CD4-positive, CD25-positive, alpha-beta regulatory T cell (primary cell): Measurements from ENCODE around the gene EPB41L4A. TPM values are rescaled to one million over a fixed set of nuclear protein-coding genes. Genes with fewer than 3 reads are reported as not detected.

Experiments
- ATAC-seq, 2 donors: fragments of 150-1000 bp; cut with Tn5 transposase; one replicate each; pipeline ENCODE4 v1.10.0; 2021; ENCODE audit warnings: low read depth in 2 of 2, moderate number of reproducible peaks in 2 of 2, moderate library complexity in 1 of 2
- DNase-seq, 3 donors: peaks; one replicate each; pipeline versions ENCODE4 v3.0.0 to v3.0.0-alpha.2; 2012 to 2022; ENCODE audit warnings: mixed read lengths in 1 of 3
- H3K27ac ChIP-seq: one replicate; pipeline ENCODE4 v1.7.0; 2013; ENCODE audit warnings: mild to moderate bottlenecking, low read length; ENCODE audit not compliant: insufficient read depth, poor library complexity, severe bottlenecking
- H3K27me3 ChIP-seq: one replicate; pipeline ENCODE4 v1.7.0; 2013; ENCODE audit warnings: low read length; ENCODE audit not compliant: control insufficient read depth, insufficient read depth
- H3K36me3 ChIP-seq: one replicate; pipeline ENCODE4 v1.7.0; 2013; ENCODE audit warnings: mild to moderate bottlenecking, low read length, moderate library complexity; ENCODE audit not compliant: control insufficient read depth, insufficient read depth
- H3K4me1 ChIP-seq: 2 replicates; pipeline ENCODE4 v1.7.0; 2013; ENCODE audit warnings: mild to moderate bottlenecking, low read length; ENCODE audit not compliant: insufficient read depth, control insufficient read depth, poor library complexity, severe bottlenecking
- H3K4me3 ChIP-seq: one replicate; pipeline ENCODE4 v1.7.0; 2013; ENCODE audit warnings: low read depth, mild to moderate bottlenecking, low read length, moderate library complexity
- H3K9me3 ChIP-seq, 2 experiments: 1 replicate in 1 of 2; 2 replicates in 1 of 2; pipeline ENCODE4 v1.7.0; 2013; ENCODE audit warnings: low read length in 2 of 2, mild to moderate bottlenecking in 1 of 2, moderate library complexity in 1 of 2; ENCODE audit not compliant: control insufficient read depth in 2 of 2
- H3K27ac Mint-ChIP-seq, 3 donors: one replicate each; pipeline ENCODE4 v1.8.0; 2020 to 2022; ENCODE audit warnings: mild to moderate bottlenecking in 3 of 3, mixed read lengths in 3 of 3, moderate library complexity in 2 of 3
- H3K27me3 Mint-ChIP-seq: one replicate; pipeline ENCODE4 v1.8.0; 2022; ENCODE audit warnings: mild to moderate bottlenecking, mixed read lengths
- H3K36me3 Mint-ChIP-seq: one replicate; pipeline ENCODE4 v1.8.0; 2020; ENCODE audit warnings: mixed read lengths
- H3K4me1 Mint-ChIP-seq, 4 donors: one replicate each; pipeline ENCODE4 v1.8.0; 2020 to 2022; ENCODE audit warnings: mixed read lengths in 4 of 4, mild to moderate bottlenecking in 1 of 4
- H3K4me3 Mint-ChIP-seq, 4 donors: one replicate each; pipeline ENCODE4 v1.8.0; 2020 to 2022; ENCODE audit warnings: mild to moderate bottlenecking in 4 of 4, mixed read lengths in 4 of 4, moderate library complexity in 3 of 4
- H3K9me3 Mint-ChIP-seq, 7 donors: one replicate each; pipeline ENCODE4 v1.8.0; 2020 to 2022; ENCODE audit warnings: mixed read lengths in 7 of 7, mild to moderate bottlenecking in 3 of 7, moderate library complexity in 2 of 7
- polyA plus RNA-seq, 4 donors: library from polyadenylated mRNA; unstranded; fragments of 300-500 nt; fragmentation: Illumina TruSeq; gene quantifications; one replicate each; pipeline ENCODE4 v1.2.3, GENCODE V29; 2021
- total RNA-seq: library from RNA; stranded (reverse); gene quantifications from one replicate; pipeline ENCODE4 v1.2.3, GENCODE V29; 2022

Gene EPB41L4A
- total and polyA plus RNA-seq, 5 donors from 2014 or later: 0.09 to 0.38 (median 0.22) TPM; not detected in 1

DNA sequence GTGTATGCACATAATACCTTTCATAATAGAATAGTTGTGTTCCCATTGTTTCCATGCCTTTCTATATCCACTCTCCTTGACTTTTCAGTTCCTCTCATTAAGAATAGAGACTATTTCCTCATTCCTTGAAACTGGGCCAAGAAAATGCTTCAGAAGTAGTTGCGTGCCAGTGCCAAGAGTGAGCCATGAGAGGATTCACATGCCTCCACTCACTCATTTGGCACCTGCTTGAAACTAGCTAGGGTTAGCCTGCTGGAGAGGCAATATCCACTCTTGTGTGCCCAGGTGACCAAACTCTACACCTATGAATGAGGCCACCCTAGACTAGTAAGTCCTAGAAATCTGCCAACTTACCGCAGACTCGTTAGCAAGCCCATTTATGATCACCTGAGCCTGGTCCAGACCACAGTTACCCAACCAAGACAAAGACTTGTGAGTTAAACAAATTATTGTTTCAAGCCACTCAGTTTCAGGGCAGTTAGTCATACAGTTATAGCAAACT lies 276.3 kb downstream of the EPB41L4A start:
- H3K36me3 ChIP-seq: no peaks in the 10 kb centered on the region
- H3K27ac Mint-ChIP-seq: no peak overlapping the region
- no peak overlapping the region for H3K4me3 ChIP-seq
- H3K36me3 Mint-ChIP-seq: no peaks in the 10 kb centered on the region
- H3K4me1 ChIP-seq: no peaks in the 10 kb centered on the region
- peaks cover 10% of the 10 kb centered on the region for H3K27me3 Mint-ChIP-seq
- H3K4me3 Mint-ChIP-seq: no peak overlapping the region
- no peaks in the 10 kb centered on the region for H3K9me3 Mint-ChIP-seq
- no peak overlapping the region for H3K27ac ChIP-seq
- DNase-seq (no peak), ATAC-seq (no peak)
- H3K27me3 ChIP-seq: peaks cover 11% of the 10 kb centered on the region
- H3K4me1 Mint-ChIP-seq: peaks cover 0 to 1% (median 0%) of the 10 kb centered on the region in 4 donors
- no peaks in the 10 kb centered on the region for H3K9me3 ChIP-seq

- Mint-ChIP-seq H3K27ac (no peak overlapping the region), H3K36me3 (no peaks in the 10 kb centered on the region), H3K27me3 (peaks cover 11% of the 10 kb centered on the region), H3K9me3 (no peaks in the 10 kb centered on the region), H3K4me3 (no peak overlapping the region), H3K4me1 (peaks cover 0 to 12% (median 3%) of the 10 kb centered on the region in 4 donors)
- Histone ChIP-seq H3K4me3 (no peak overlapping the region), H3K36me3 (no peaks in the 10 kb centered on the region), H3K4me1 (no peaks in the 10 kb centered on the region), H3K27ac (no peak overlapping the region), H3K9me3 (no peaks in the 10 kb centered on the region), H3K27me3 (peaks cover 11% of the 10 kb centered on the region)
- DNase-seq: no peak
- no peak for ATAC-seq
These were observed 277.5 kb downstream of the EPB41L4A start for GRCh38 chr5:112141582-112141981.

DNA sequence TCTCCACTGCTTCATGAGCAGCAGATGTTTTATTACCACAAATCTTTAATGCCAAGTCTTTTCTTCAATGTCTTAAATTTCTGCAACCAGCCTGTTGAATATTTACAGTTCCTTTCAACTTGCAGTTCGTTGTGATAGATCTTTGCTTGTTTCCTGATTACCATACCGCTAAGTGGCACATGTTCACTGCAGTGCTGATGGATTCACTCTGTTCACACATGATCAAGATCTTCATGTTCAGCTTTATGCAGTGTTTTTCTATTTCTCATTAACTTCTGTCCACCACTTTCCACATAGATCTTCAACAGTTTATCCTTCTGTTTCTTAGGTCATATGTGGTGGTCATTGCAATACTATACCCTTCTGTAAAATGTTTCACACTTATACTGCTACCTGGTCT lies 280.6 kb downstream of the EPB41L4A start:
- Histone ChIP-seq H3K36me3 (no peaks in the 10 kb centered on the region), H3K9me3 (no peaks in the 10 kb centered on the region), H3K4me1 (no peaks in the 10 kb centered on the region), H3K27me3 (peaks cover 11% of the 10 kb centered on the region), H3K4me3 (no peak overlapping the region), H3K27ac (no peak overlapping the region)
- Mint-ChIP-seq H3K27ac (no peak overlapping the region), H3K4me1 (peaks cover 0 to 13% (median 3%) of the 10 kb centered on the region in 4 donors), H3K4me3 (no peak overlapping the region), H3K27me3 (peaks cover 11% of the 10 kb centered on the region), H3K36me3 (no peaks in the 10 kb centered on the region), H3K9me3 (no peaks in the 10 kb centered on the region)
- ATAC-seq (no peak), DNase-seq (no peak)

DNA sequence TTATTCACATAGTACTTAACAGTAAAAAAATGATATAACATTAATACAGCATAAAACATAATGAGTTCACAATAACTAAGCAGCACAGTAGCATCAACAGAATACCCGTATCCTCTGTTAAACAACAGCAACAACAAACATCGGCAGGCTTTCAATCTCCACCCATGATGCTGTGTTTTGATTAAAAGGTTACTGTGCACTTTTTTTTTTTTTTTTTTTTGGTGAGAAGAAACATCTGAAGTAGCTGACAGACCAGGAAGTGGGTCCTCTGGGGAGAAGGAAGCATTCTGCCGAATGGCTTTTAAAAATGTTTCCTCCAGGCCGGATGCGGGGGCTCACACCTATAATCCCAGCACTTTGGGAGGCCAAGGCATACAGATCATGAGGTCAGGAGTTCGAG lies 282.3 kb downstream of the EPB41L4A start:
- DNase-seq: peak in 2 of 3 donors; percentile 13 to 31
- Mint-ChIP-seq H3K27me3 (peaks cover 5% of the 10 kb centered on the region), H3K4me1 (peaks cover 0 to 13% (median 3%) of the 10 kb centered on the region in 4 donors), H3K27ac (no peak overlapping the region), H3K36me3 (no peaks in the 10 kb centered on the region), H3K4me3 (peak overlapping the region in 1 of 4 donors; percentile 4), H3K9me3 (peaks cover 0 to 3% (median 0%) of the 10 kb centered on the region in 7 donors)
- no peaks in the 10 kb centered on the region for H3K9me3 ChIP-seq
- no peaks in the 10 kb centered on the region for H3K4me1 ChIP-seq
- no peak overlapping the region for H3K27ac ChIP-seq
- peaks cover 11% of the 10 kb centered on the region for H3K27me3 ChIP-seq
- H3K36me3 ChIP-seq: no peaks in the 10 kb centered on the region
- no peak overlapping the region for H3K4me3 ChIP-seq
- ATAC-seq: no peak

DNA sequence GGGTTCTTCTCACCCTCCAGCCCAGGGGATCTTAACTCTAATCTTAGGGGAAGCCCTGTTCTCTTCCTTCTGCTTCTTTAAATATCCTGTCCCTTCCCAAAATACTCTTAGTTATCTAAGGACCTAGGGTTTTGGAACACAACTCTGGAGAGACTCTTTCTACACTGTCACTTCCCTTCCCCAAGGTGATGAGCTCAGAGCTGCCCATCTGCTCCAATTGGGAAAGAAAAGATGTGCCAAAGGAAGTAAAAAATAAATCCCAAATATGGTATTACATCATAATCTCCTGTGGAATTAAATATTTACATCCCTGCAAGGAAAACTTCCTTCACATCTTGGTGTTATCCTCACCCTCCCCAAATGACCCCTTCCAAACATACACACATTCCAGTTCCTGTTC lies 291.2 kb downstream of the EPB41L4A start:
- H3K4me1 ChIP-seq: no peaks in the 10 kb centered on the region
- DNase-seq (no peak), ATAC-seq (no peak)
- no peak overlapping the region for H3K4me3 ChIP-seq
- no peaks in the 10 kb centered on the region for H3K36me3 ChIP-seq
- H3K9me3 ChIP-seq: no peaks in the 10 kb centered on the region
- no peak overlapping the region for H3K4me3 Mint-ChIP-seq
- H3K27ac Mint-ChIP-seq: no peak overlapping the region
- no peaks in the 10 kb centered on the region for H3K4me1 Mint-ChIP-seq
- no peak overlapping the region for H3K27ac ChIP-seq
- peaks cover 4% of the 10 kb centered on the region for H3K27me3 Mint-ChIP-seq
- H3K27me3 ChIP-seq: peaks cover 4% of the 10 kb centered on the region
- H3K9me3 Mint-ChIP-seq: peaks cover 0 to 5% (median 0%) of the 10 kb centered on the region in 7 donors
- H3K36me3 Mint-ChIP-seq: no peaks in the 10 kb centered on the region

DNA sequence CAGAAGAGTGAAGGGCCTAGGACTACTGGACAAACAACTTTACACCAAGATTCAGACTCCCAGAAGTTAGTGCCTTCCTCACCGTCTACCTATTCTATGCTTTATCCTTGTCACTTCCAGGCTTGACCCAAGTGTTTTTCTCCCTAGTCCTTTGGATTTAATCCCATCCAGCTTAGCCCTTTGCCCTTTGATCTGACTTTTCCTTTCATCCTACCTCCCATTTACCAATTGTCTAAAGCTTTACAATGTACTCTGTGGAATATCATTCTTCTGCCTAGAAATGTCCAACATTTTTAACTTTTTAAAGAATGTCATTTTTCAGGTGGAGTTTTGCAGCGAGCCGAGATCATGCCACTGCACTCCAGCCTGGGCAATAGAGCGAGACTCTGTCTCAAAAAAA lies 292.1 kb downstream of the EPB41L4A start:
- Mint-ChIP-seq H3K4me3 (no peak overlapping the region), H3K9me3 (peaks cover 0 to 2% (median 0%) of the 10 kb centered on the region in 7 donors)
- DNase-seq: no peak

DNA sequence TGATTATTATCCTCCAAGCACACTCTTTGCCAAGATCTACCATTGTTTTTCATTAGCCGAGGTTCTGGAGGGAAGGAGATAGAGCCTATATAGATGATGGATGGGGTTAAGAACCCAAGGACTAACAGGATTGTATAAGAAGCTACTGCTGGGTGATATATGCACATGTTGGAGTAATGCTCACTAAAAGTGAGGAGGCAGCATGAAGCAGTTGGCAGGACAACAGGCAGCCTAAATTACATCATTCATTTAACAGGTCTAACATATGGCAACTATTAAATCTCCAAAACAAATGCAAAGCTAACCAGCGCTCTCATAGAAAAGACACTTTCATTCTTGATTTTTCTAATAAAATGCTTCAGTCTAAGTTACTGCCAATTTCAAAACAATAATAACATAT lies 293.2 kb downstream of the EPB41L4A start:
- Mint-ChIP-seq H3K4me1 (no peaks in the 10 kb centered on the region), H3K27ac (no peak overlapping the region), H3K4me3 (no peak overlapping the region), H3K36me3 (no peaks in the 10 kb centered on the region), H3K27me3 (peaks cover 13% of the 10 kb centered on the region), H3K9me3 (peaks cover 0 to 7% (median 2%) of the 10 kb centered on the region in 7 donors)
- ATAC-seq: no peak
- no peak for DNase-seq
- Histone ChIP-seq H3K9me3 (no peaks in the 10 kb centered on the region), H3K36me3 (no peaks in the 10 kb centered on the region), H3K4me3 (no peak overlapping the region), H3K27ac (no peak overlapping the region), H3K27me3 (peaks cover 4% of the 10 kb centered on the region), H3K4me1 (no peaks in the 10 kb centered on the region)

More for the DNA sequence above, 292.1 kb downstream of the EPB41L4A start:
- Mint-ChIP-seq H3K36me3 (no peaks in the 10 kb centered on the region), H3K27me3 (peaks cover 10% of the 10 kb centered on the region), H3K27ac (no peak overlapping the region), H3K4me1 (no peaks in the 10 kb centered on the region)
- no peaks in the 10 kb centered on the region for H3K4me1 ChIP-seq
- peaks cover 4% of the 10 kb centered on the region for H3K27me3 ChIP-seq
- H3K4me3 ChIP-seq: no peak overlapping the region
- H3K36me3 ChIP-seq: no peaks in the 10 kb centered on the region
- H3K9me3 ChIP-seq: no peaks in the 10 kb centered on the region
- no peak overlapping the region for H3K27ac ChIP-seq
- no peak for ATAC-seq

GRCh38 chr5:112124788-112125187 lies 294.3 kb downstream of the EPB41L4A start:
- no peak overlapping the region for H3K27ac Mint-ChIP-seq
- Histone ChIP-seq H3K36me3 (no peaks in the 10 kb centered on the region), H3K4me1 (no peaks in the 10 kb centered on the region), H3K9me3 (no peaks in the 10 kb centered on the region), H3K27me3 (peaks cover 4% of the 10 kb centered on the region), H3K4me3 (no peak overlapping the region), H3K27ac (no peak overlapping the region)
- H3K4me3 Mint-ChIP-seq: no peak overlapping the region
- no peaks in the 10 kb centered on the region for H3K4me1 Mint-ChIP-seq
- ATAC-seq (no peak), DNase-seq (no peak)
- peaks cover 0 to 6% (median 4%) of the 10 kb centered on the region in 7 donors for H3K9me3 Mint-ChIP-seq
- no peaks in the 10 kb centered on the region for H3K36me3 Mint-ChIP-seq
- peaks cover 13% of the 10 kb centered on the region for H3K27me3 Mint-ChIP-seq
